Mesothelial cell of epicardium (in vitro differentiated cells): ENCODE results near the gene TSPEAR. TPM values are rescaled to one million over a fixed set of nuclear protein-coding genes. Genes with fewer than 3 reads are reported as not detected.

Experiments
- DNase-seq, 2 experiments: peaks; one replicate each; pipeline ENCODE4 v3.0.0; 2021; ENCODE audit warnings: low spot score in 2 of 2; ENCODE audit not compliant: unreplicated experiment in 2 of 2
- H3K27ac Mint-ChIP-seq: 2 replicates; pipeline ENCODE4 v1.8.0; 2021; ENCODE audit warnings: mixed read lengths
- H3K27me3 Mint-ChIP-seq: 2 replicates; pipeline ENCODE4 v1.8.0; 2021; ENCODE audit warnings: low read depth, mixed read lengths
- H3K36me3 Mint-ChIP-seq: 2 replicates; pipeline ENCODE4 v1.8.0; 2021; ENCODE audit warnings: mixed read lengths
- H3K4me1 Mint-ChIP-seq: 2 replicates; pipeline ENCODE4 v1.8.0; 2021; ENCODE audit warnings: mixed read lengths
- H3K4me3 Mint-ChIP-seq: 2 replicates; pipeline ENCODE4 v1.8.0; 2021; ENCODE audit warnings: mild to moderate bottlenecking, moderate library complexity, mixed read lengths
- H3K9me3 Mint-ChIP-seq: 2 replicates; pipeline ENCODE4 v1.8.0; 2021; ENCODE audit warnings: mixed read lengths
- CTCF ChIP-seq: fragments of 200-600 bp; sonication (generic); IDR thresholded peaks from one replicate; pipeline ENCODE4 v1.5.0; 2021; ENCODE audit warnings: antibody characterized with exemption; ENCODE audit not compliant: unreplicated experiment
- total RNA-seq: library from RNA; stranded (reverse); gene quantifications from 3 replicates; pipeline ENCODE4 v1.2.1, GENCODE V29; 2021

TSPEAR gene
- total RNA-seq, 1 donor from 2014 or later: 0.11 TPM

DNA sequence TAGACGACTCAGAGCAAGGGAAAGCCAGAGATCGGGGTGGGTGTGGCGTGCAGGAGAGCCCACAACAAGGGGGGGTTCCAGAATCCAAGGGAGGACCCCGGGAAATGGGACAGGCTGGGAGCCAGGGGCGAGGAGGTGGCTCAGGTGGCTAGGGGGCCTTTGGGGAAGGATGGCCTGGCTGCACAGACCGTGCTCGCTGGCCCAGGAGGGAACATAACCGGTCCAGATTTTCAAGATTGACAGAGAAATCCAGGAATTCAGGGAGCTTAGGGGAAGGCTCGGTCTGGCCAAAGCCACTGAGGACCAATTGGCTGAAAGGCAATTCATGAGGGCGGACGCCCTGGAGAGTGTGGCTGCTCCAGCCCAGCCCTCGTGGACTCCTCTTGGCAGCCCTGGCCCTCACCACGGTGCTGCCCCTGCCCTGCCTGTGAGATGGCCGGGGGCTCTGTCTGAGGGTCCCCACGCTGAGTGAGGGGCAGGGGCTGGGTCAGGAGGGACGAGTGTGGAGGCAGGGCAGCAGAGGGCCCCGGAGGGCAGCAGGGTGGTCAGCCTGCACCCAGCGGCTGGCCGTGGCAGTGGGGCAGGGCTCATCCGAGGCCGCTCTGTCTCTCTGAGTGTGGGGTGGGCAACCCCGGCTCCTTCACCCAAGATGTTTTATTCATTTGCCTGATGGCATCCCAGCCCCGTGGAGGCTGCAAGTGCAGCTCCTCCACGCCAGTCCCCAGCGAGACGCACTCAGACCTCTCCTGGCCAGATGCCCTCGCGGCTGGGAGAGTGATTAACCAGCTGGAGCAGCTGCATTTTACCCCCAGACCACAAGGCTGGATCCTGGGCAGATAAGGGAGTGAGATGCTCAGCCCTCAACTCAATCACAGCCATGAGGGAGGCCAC, 261.7 kb downstream of the TSPEAR start:
- Mint-ChIP-seq H3K9me3 (peaks cover 19% of the 10 kb centered on the region), H3K27me3 (peaks cover 13% of the 10 kb centered on the region), H3K4me3 (no peak overlapping the region), H3K4me1 (peaks cover 8% of the 10 kb centered on the region), H3K27ac (no peak overlapping the region), H3K36me3 (no peaks in the 10 kb centered on the region)
- no peak for TF ChIP-seq CTCF
- no peak for DNase-seq

GRCh38 chr21:44448651-44449131, 262.7 kb downstream of the TSPEAR start:
- H3K4me1 Mint-ChIP-seq: peaks cover 8% of the 10 kb centered on the region
- H3K9me3 Mint-ChIP-seq: peaks cover 10% of the 10 kb centered on the region
- no peak for TF ChIP-seq CTCF
- peaks cover 13% of the 10 kb centered on the region for H3K27me3 Mint-ChIP-seq
- no peak overlapping the region for H3K4me3 Mint-ChIP-seq
- no peak overlapping the region for H3K27ac Mint-ChIP-seq
- DNase-seq: peak in 1 of 2 experiments; percentile 10
- H3K36me3 Mint-ChIP-seq: no peaks in the 10 kb centered on the region

Other genes with a start within 250 kb of the TSPEAR start
- gene KRTAP10-1, start 171.4 kb downstream of the TSPEAR start, total RNA-seq: not detected in 3 replicates
- not detected in 3 replicates for gene KRTAP10-2, start 160.1 kb downstream of the TSPEAR start, total RNA-seq
- not detected in 3 replicates for gene KRTAP10-3, start 152.8 kb downstream of the TSPEAR start, total RNA-seq
- gene KRTAP10-4, start 137.8 kb downstream of the TSPEAR start, total RNA-seq: not detected in 3 replicates
- not detected in 3 replicates for gene KRTAP10-5, start 131.0 kb downstream of the TSPEAR start, total RNA-seq
- gene KRTAP10-6, start 119.1 kb downstream of the TSPEAR start, total RNA-seq: not detected in 3 replicates
- not detected in 3 replicates for gene KRTAP10-7, start 111.0 kb downstream of the TSPEAR start, total RNA-seq
- not detected in 3 replicates for gene KRTAP10-8, start 99.5 kb downstream of the TSPEAR start, total RNA-seq
- not detected in 3 replicates for gene KRTAP10-9, start 84.5 kb downstream of the TSPEAR start, total RNA-seq
- not detected in 3 replicates for gene KRTAP10-10, start 74.2 kb downstream of the TSPEAR start, total RNA-seq
- not detected in 3 replicates for gene KRTAP10-11, start 65.2 kb downstream of the TSPEAR start, total RNA-seq
- not detected in 3 replicates for gene KRTAP12-4, start 56.9 kb downstream of the TSPEAR start, total RNA-seq
- gene KRTAP12-3, start 53.6 kb downstream of the TSPEAR start, total RNA-seq: not detected in 3 replicates
- gene KRTAP12-2, start 44.6 kb downstream of the TSPEAR start, total RNA-seq: not detected in 3 replicates
- not detected in 3 replicates for gene KRTAP12-1, start 29.4 kb downstream of the TSPEAR start, total RNA-seq
- not detected in 3 replicates for gene KRTAP10-12, start 14.4 kb downstream of the TSPEAR start, total RNA-seq
- 95.4 to 102 TPM (median 97.2 TPM) in 3 replicates for gene UBE2G2, start 90.2 kb upstream of the TSPEAR start, total RNA-seq
- gene SUMO3, start 106.5 kb upstream of the TSPEAR start, total RNA-seq: 82.2 to 84.5 TPM (median 83.9 TPM) in 3 replicates
- gene PTTG1IP, start 162.1 kb upstream of the TSPEAR start, total RNA-seq: 200 to 205 TPM (median 204 TPM) in 3 replicates
- 0.61 to 1.4 TPM (median 0.74 TPM) in 3 replicates for gene ITGB2, start 209.3 kb upstream of the TSPEAR start, total RNA-seq
- gene SLX9, start 228.5 kb upstream of the TSPEAR start, total RNA-seq: 30.6 to 32.3 TPM (median 31.8 TPM) in 3 replicates